HG02623 (cell line): Measurements from ENCODE around the gene CORO2B.

Source experiments
- ATAC-seq: cut with Tn5 transposase; IDR thresholded peaks from one replicate; pipeline ENCODE4 v1.9.1; 2021; ENCODE audit warnings: moderate library complexity; ENCODE audit not compliant: unreplicated experiment

CORO2B gene

GRCh38 chr15:68589783-68590710 lies 11.3 kb downstream of the CORO2B start:
- ATAC-seq = no peak

- ATAC-seq = no peak
Measured at GRCh38 chr15:68590721-68591389, 12.1 kb downstream of the CORO2B start.

- ATAC-seq = no peak
Measured at GRCh38 chr15:68592054-68592453, 13.3 kb downstream of the CORO2B start.

- no peak for ATAC-seq
Measured at GRCh38 chr15:68592544-68592943, 13.8 kb downstream of the CORO2B start.

- ATAC-seq = no peak
Measured at GRCh38 chr15:68593341-68593740, 14.5 kb downstream of the CORO2B start.

- no peak for ATAC-seq
Measured at GRCh38 chr15:68593828-68594532, 15.2 kb downstream of the CORO2B start.

GRCh38 chr15:68594533-68595259 lies 15.9 kb downstream of the CORO2B start:
- ATAC-seq = no peak

GRCh38 chr15:68595260-68595564 lies 16.4 kb downstream of the CORO2B start:
- no peak for ATAC-seq

GRCh38 chr15:68595761-68596160 lies 17.0 kb downstream of the CORO2B start:
- no peak for ATAC-seq

GRCh38 chr15:68596691-68597090 lies 17.9 kb downstream of the CORO2B start:
- no peak for ATAC-seq

GRCh38 chr15:68597581-68597980 lies 18.8 kb downstream of the CORO2B start:
- ATAC-seq = no peak

- ATAC-seq = no peak
Measured at GRCh38 chr15:68598171-68599152, 19.7 kb downstream of the CORO2B start.

GRCh38 chr15:68599153-68599545 lies 20.4 kb downstream of the CORO2B start:
- ATAC-seq = no peak

- ATAC-seq = no peak
Measured at GRCh38 chr15:68599560-68600071, 20.8 kb downstream of the CORO2B start.

GRCh38 chr15:68601206-68602197 lies 22.7 kb downstream of the CORO2B start:
- no peak for ATAC-seq

- no peak for ATAC-seq
Measured at GRCh38 chr15:68602459-68603215, 23.8 kb downstream of the CORO2B start.

- ATAC-seq = no peak
Measured at GRCh38 chr15:68603216-68603595, 24.4 kb downstream of the CORO2B start.

- no peak for ATAC-seq
Measured at GRCh38 chr15:68603951-68604350, 25.2 kb downstream of the CORO2B start.
